Thyroid gland (tissue), 4 donors: ENCODE data around the gene STRBP.

Experiments
- CTCF ChIP-seq, 6 experiments: fragments of 200-600 bp in 3 of 6; fragments of 450-650 bp in 3 of 6; sonication (generic) in 3 of 6; IDR thresholded peaks; one replicate each; pipeline ENCODE4 v1.5.1; 2016 to 2019; ENCODE audit warnings: antibody characterized with exemption in 6 of 6, mild to moderate bottlenecking in 2 of 6, inconsistent platforms in 1 of 6, moderate library complexity in 1 of 6
- POLR2A ChIP-seq, 2 donors: fragments of 450-650 bp; IDR thresholded peaks; one replicate each; pipeline ENCODE4 v1.6.1; 2017; ENCODE audit warnings: antibody characterized with exemption in 2 of 2, mild to moderate bottlenecking in 2 of 2, moderate library complexity in 1 of 2

- no peak for TF ChIP-seq CTCF (IDR thresholded peaks at IDR 0.05)
- TF ChIP-seq POLR2A (IDR thresholded peaks at IDR 0.05), result no peak
These were observed 46.2 kb upstream of the STRBP start for GRCh38 chr9:123314617-123315016.
